ENCODE results near the gene LRRK1. TPM values are rescaled to one million over a fixed set of nuclear protein-coding genes. Genes with fewer than 3 reads are reported as not detected.

Gene LRRK1
- total RNA-seq, 1 donor from 2014 or later = 4.2 TPM

DNA sequence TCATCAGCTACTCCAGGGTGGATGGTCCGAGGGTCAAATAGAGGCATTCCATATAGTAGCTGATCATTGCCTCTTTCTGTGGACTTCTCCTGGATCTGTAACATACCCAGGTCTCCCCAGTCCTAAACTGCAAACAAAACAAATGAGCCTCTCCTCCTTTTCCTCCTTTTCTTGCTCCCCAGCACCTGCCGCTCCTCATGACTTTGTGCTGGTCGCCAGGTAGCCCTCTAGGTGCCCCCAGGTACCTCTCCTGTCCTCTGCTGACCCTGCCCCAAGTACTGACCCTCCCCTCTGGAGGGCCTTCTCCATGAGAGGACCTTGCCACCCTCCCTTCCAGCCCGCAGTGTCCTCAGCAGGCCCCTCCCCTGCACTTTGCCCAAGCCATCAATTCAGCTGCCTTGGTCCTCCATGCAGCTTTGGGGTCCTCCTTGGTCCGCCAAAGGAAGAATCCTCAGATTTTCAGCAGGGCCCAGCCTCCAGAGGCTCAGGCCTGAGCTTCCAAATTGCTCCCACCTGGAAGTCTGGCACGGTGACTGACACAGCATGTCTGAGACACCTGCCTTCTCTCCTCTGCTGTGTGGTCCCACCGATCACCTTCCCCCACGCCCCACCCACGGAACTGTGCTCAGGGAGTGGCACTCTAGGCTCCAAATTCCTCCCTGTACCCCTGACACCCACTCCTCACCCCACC, 111.0 kb downstream of the LRRK1 start:
- peaks cover 8% of the 10 kb centered on the region for H3K36me3 ChIP-seq (ENCODE audit: control insufficient read depth, insufficient read depth, low read length)
- FAIRE-seq (no peak), DNase-seq (ENCODE audit: low read depth) (no peak)
- no peaks in the 10 kb centered on the region for H3K27me3 ChIP-seq (ENCODE audit: control insufficient read depth, insufficient read depth, low read length)
- no peak overlapping the region for H3K4me3 ChIP-seq (ENCODE audit: low read depth, low read length)
- TF ChIP-seq, protein P1, sequence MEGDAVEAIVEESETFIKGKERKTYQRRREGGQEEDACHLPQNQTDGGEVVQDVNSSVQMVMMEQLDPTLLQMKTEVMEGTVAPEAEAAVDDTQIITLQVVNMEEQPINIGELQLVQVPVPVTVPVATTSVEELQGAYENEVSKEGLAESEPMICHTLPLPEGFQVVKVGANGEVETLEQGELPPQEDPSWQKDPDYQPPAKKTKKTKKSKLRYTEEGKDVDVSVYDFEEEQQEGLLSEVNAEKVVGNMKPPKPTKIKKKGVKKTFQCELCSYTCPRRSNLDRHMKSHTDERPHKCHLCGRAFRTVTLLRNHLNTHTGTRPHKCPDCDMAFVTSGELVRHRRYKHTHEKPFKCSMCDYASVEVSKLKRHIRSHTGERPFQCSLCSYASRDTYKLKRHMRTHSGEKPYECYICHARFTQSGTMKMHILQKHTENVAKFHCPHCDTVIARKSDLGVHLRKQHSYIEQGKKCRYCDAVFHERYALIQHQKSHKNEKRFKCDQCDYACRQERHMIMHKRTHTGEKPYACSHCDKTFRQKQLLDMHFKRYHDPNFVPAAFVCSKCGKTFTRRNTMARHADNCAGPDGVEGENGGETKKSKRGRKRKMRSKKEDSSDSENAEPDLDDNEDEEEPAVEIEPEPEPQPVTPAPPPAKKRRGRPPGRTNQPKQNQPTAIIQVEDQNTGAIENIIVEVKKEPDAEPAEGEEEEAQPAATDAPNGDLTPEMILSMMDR (IDR thresholded peaks at IDR 0.05; ENCODE audit: insufficient read depth, low read length, severe bottlenecking) = no peak

DNA sequence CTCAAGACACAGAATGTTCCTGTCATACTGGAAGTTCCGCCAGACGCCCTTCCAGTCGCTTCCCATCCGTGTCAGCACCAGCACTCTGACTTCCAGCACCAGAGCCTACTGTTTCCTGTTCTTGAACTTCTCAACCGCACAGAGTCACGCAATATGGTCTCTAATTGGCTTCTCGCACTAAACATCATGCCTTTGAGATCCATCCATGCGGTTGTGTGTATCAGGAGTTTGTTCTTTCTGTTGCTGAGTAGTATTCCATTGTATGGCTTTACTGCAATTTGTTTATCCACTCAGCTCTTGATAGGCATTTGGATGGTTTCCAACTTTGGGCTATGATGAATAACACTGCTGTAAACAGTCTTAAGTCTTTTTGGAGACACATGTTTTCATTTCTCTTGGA, 112.1 kb downstream of the LRRK1 start:
- DNase-seq (ENCODE audit: low read depth) (peak; percentile 56), FAIRE-seq (no peak)
- TF ChIP-seq, protein P1 (IDR thresholded peaks at IDR 0.05; ENCODE audit: insufficient read depth, low read length, severe bottlenecking) = no peak
- no peaks in the 10 kb centered on the region for H3K27me3 ChIP-seq (ENCODE audit: control insufficient read depth, insufficient read depth, low read length)
- H3K4me3 ChIP-seq (ENCODE audit: low read depth, low read length) = no peak overlapping the region
- peaks cover 4% of the 10 kb centered on the region for H3K36me3 ChIP-seq (ENCODE audit: control insufficient read depth, insufficient read depth, low read length)

DNA sequence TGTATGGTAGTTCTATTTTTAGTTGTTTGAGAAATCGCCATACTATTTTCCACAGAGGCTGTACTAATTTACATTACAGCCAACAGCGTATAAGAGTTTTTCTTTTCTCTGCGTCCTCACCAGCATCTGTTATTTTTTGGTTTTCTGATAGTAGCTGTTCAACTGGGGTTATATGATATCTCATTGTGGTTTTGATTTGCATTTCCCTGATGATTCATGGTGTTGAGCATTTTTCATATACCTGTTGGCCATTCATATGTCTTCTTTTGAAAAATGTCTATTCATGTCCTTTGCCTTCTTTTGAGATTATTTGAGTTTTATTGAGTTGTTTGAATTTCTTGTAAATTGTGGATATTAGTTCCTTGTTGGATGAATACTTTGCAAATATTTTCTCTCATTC, 114.6 kb downstream of the LRRK1 start:
- no peak for FAIRE-seq
- peaks cover 8% of the 10 kb centered on the region for H3K36me3 ChIP-seq (ENCODE audit: control insufficient read depth, insufficient read depth, low read length)
- TF ChIP-seq, protein P1 (IDR thresholded peaks at IDR 0.05; ENCODE audit: insufficient read depth, low read length, severe bottlenecking) = no peak
- peak; percentile 57 for DNase-seq (ENCODE audit: low read depth)
- no peak overlapping the region for H3K4me3 ChIP-seq (ENCODE audit: low read depth, low read length)
- H3K27me3 ChIP-seq (ENCODE audit: control insufficient read depth, insufficient read depth, low read length) = no peaks in the 10 kb centered on the region

DNA sequence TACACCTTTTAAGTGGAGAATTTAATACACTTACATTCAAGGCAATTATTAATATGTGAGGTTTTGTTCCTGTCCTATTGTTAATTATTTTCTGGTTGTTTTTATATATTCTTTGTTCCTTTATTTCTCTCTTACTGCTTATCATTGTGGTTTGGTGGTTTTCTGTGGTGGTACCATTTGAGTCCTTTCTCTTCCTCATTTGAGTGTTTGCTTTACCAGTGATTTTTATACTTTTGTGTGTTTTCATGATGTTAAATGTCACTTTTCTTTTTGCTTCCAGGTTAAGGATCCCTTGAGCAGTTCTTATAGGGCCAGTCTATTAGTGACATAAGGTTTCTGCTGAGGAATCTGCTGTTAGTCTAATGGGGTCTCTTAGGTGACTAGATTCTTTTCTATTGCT, 116.5 kb downstream of the LRRK1 start:
- no peak for FAIRE-seq
- TF ChIP-seq, protein P1 (IDR thresholded peaks at IDR 0.05; ENCODE audit: insufficient read depth, low read length, severe bottlenecking) = no peak

DNA sequence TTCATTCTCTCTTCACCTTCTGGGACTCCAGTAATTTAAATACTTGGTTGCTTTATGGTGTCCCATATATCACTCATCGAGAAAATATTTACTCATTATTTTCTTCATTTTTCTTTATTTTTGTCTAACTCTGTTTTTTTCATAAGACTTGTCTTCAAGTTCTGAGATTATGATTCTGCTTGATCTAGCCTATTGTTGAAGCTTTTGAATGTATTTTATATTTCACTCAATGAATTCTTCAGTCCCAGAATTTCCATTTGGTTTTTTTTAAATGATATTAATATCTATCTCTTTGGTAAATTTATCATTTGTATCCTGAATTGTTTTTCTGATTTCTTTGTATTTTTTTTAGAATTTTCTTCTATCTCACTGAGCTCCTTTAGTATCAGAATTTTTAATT, 117.0 kb downstream of the LRRK1 start:
- Histone ChIP-seq H3K4me3 (ENCODE audit: low read depth, low read length) (no peak overlapping the region), H3K36me3 (ENCODE audit: control insufficient read depth, insufficient read depth, low read length) (peaks cover 4% of the 10 kb centered on the region), H3K27me3 (ENCODE audit: control insufficient read depth, insufficient read depth, low read length) (no peaks in the 10 kb centered on the region)
- TF ChIP-seq, protein P1 (IDR thresholded peaks at IDR 0.05; ENCODE audit: insufficient read depth, low read length, severe bottlenecking) = no peak
- no peak for FAIRE-seq
- DNase-seq (ENCODE audit: low read depth) = no peak

More for the DNA sequence above, 116.5 kb downstream of the LRRK1 start:
- no peak for DNase-seq (ENCODE audit: low read depth)
- Histone ChIP-seq H3K4me3 (ENCODE audit: low read depth, low read length) (no peak overlapping the region), H3K36me3 (ENCODE audit: control insufficient read depth, insufficient read depth, low read length) (peaks cover 4% of the 10 kb centered on the region), H3K27me3 (ENCODE audit: control insufficient read depth, insufficient read depth, low read length) (no peaks in the 10 kb centered on the region)

Measured in bronchial epithelial cell (primary cell).